ENCODE data around the gene RPS6KA5. TPM values are rescaled to one million over a fixed set of nuclear protein-coding genes. Genes with fewer than 3 reads are reported as not detected.

Gene RPS6KA5
- total RNA-seq, 4 donors from 2014 or later, result 4.6 to 7.3 (median 5.0) TPM

- no peak for TF ChIP-seq CTCF (IDR thresholded peaks at IDR 0.05; ENCODE audit: low read depth)
Measured at GRCh38 chr14:90979515-90979914, 80.9 kb downstream of the RPS6KA5 start.

GRCh38 chr14:90976101-90976500 lies 84.3 kb downstream of the RPS6KA5 start:
- no peak for TF ChIP-seq CTCF (IDR thresholded peaks at IDR 0.05; ENCODE audit: low read depth)

- no peak for TF ChIP-seq CTCF (IDR thresholded peaks at IDR 0.05; ENCODE audit: low read depth)
Measured at GRCh38 chr14:90971687-90972086, 88.8 kb downstream of the RPS6KA5 start.

GRCh38 chr14:90970167-90970600 lies 90.3 kb downstream of the RPS6KA5 start:
- no peak for TF ChIP-seq CTCF (IDR thresholded peaks at IDR 0.05; ENCODE audit: low read depth)

- TF ChIP-seq CTCF (IDR thresholded peaks at IDR 0.05; ENCODE audit: low read depth), result no peak
Measured at GRCh38 chr14:90969531-90970166, 90.8 kb downstream of the RPS6KA5 start.

GRCh38 chr14:90968025-90968424 lies 92.4 kb downstream of the RPS6KA5 start:
- TF ChIP-seq CTCF (IDR thresholded peaks at IDR 0.05; ENCODE audit: low read depth), result no peak

GRCh38 chr14:90966493-90966892 lies 93.9 kb downstream of the RPS6KA5 start:
- no peak for TF ChIP-seq CTCF (IDR thresholded peaks at IDR 0.05; ENCODE audit: low read depth)

Data from subcutaneous adipose tissue (tissue), 4 donors.